OCI-LY1 (cell line): ENCODE data around the gene XKR7.

Experiments used
- CTCF ChIP-seq: fragments of 200-600 bp; sonication (generic), shearing (Covaris generic); IDR thresholded peaks from 2 replicates; pipeline ENCODE4 v1.5.1; 2017; ENCODE audit warnings: mild to moderate bottlenecking, antibody characterized with exemption, low read length, moderate library complexity, mixed read lengths
- EZH2 ChIP-seq: fragments of 200-600 bp; sonication (generic), shearing (Covaris generic); IDR thresholded peaks from 2 replicates; pipeline ENCODE4 v1.8.0; 2017; ENCODE audit warnings: borderline replicate concordance, mixed run types, mild to moderate bottlenecking, antibody characterized with exemption, low read length, moderate library complexity, mixed read lengths

GRCh38 chr20:31974951-31975487 lies 7.1 kb downstream of the XKR7 start:
- TF ChIP-seq CTCF (no peak), EZH2 (no peak)
